WTC11 (cell line): ENCODE measurements around the gene ATP6V1G3.

Experiments
- TF ChIP-seq, protein P1 (sequence below): sonication (generic); formaldehyde crosslinking; IDR thresholded peaks from 2 replicates; pipeline ENCODE4 v1.8.0; 2023; ENCODE audit warnings: mild to moderate bottlenecking, missing genetic modification reagents
- TF ChIP-seq, protein P2 (sequence below): sonication (generic); formaldehyde crosslinking; IDR thresholded peaks from 2 replicates; pipeline ENCODE4 v1.8.0; 2023; ENCODE audit warnings: missing genetic modification reagents, mild to moderate bottlenecking, borderline replicate concordance
- TF ChIP-seq, protein P3 (sequence below): fragments of 200-600 bp; IDR thresholded peaks from 2 replicates; pipeline ENCODE4 v1.8.0; 2022; ENCODE audit warnings: antibody characterized with exemption
- TF ChIP-seq, protein P4 (sequence below): fragments of 250-450 bp; sonication (Bioruptor Pico); IDR thresholded peaks from 2 replicates; pipeline ENCODE4 v1.9.0; 2021; ENCODE audit warnings: mild to moderate bottlenecking

- TF ChIP-seq, protein P1, sequence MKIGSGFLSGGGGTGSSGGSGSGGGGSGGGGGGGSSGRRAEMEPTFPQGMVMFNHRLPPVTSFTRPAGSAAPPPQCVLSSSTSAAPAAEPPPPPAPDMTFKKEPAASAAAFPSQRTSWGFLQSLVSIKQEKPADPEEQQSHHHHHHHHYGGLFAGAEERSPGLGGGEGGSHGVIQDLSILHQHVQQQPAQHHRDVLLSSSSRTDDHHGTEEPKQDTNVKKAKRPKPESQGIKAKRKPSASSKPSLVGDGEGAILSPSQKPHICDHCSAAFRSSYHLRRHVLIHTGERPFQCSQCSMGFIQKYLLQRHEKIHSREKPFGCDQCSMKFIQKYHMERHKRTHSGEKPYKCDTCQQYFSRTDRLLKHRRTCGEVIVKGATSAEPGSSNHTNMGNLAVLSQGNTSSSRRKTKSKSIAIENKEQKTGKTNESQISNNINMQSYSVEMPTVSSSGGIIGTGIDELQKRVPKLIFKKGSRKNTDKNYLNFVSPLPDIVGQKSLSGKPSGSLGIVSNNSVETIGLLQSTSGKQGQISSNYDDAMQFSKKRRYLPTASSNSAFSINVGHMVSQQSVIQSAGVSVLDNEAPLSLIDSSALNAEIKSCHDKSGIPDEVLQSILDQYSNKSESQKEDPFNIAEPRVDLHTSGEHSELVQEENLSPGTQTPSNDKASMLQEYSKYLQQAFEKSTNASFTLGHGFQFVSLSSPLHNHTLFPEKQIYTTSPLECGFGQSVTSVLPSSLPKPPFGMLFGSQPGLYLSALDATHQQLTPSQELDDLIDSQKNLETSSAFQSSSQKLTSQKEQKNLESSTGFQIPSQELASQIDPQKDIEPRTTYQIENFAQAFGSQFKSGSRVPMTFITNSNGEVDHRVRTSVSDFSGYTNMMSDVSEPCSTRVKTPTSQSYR (CRISPR knock-in tag), result no peak
- TF ChIP-seq, protein P2, sequence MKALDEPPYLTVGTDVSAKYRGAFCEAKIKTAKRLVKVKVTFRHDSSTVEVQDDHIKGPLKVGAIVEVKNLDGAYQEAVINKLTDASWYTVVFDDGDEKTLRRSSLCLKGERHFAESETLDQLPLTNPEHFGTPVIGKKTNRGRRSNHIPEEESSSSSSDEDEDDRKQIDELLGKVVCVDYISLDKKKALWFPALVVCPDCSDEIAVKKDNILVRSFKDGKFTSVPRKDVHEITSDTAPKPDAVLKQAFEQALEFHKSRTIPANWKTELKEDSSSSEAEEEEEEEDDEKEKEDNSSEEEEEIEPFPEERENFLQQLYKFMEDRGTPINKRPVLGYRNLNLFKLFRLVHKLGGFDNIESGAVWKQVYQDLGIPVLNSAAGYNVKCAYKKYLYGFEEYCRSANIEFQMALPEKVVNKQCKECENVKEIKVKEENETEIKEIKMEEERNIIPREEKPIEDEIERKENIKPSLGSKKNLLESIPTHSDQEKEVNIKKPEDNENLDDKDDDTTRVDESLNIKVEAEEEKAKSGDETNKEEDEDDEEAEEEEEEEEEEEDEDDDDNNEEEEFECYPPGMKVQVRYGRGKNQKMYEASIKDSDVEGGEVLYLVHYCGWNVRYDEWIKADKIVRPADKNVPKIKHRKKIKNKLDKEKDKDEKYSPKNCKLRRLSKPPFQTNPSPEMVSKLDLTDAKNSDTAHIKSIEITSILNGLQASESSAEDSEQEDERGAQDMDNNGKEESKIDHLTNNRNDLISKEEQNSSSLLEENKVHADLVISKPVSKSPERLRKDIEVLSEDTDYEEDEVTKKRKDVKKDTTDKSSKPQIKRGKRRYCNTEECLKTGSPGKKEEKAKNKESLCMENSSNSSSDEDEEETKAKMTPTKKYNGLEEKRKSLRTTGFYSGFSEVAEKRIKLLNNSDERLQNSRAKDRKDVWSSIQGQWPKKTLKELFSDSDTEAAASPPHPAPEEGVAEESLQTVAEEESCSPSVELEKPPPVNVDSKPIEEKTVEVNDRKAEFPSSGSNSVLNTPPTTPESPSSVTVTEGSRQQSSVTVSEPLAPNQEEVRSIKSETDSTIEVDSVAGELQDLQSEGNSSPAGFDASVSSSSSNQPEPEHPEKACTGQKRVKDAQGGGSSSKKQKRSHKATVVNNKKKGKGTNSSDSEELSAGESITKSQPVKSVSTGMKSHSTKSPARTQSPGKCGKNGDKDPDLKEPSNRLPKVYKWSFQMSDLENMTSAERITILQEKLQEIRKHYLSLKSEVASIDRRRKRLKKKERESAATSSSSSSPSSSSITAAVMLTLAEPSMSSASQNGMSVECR (CRISPR knock-in tag), result no peak
- TF ChIP-seq, protein P3, sequence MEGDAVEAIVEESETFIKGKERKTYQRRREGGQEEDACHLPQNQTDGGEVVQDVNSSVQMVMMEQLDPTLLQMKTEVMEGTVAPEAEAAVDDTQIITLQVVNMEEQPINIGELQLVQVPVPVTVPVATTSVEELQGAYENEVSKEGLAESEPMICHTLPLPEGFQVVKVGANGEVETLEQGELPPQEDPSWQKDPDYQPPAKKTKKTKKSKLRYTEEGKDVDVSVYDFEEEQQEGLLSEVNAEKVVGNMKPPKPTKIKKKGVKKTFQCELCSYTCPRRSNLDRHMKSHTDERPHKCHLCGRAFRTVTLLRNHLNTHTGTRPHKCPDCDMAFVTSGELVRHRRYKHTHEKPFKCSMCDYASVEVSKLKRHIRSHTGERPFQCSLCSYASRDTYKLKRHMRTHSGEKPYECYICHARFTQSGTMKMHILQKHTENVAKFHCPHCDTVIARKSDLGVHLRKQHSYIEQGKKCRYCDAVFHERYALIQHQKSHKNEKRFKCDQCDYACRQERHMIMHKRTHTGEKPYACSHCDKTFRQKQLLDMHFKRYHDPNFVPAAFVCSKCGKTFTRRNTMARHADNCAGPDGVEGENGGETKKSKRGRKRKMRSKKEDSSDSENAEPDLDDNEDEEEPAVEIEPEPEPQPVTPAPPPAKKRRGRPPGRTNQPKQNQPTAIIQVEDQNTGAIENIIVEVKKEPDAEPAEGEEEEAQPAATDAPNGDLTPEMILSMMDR, result no peak
- TF ChIP-seq, protein P4, sequence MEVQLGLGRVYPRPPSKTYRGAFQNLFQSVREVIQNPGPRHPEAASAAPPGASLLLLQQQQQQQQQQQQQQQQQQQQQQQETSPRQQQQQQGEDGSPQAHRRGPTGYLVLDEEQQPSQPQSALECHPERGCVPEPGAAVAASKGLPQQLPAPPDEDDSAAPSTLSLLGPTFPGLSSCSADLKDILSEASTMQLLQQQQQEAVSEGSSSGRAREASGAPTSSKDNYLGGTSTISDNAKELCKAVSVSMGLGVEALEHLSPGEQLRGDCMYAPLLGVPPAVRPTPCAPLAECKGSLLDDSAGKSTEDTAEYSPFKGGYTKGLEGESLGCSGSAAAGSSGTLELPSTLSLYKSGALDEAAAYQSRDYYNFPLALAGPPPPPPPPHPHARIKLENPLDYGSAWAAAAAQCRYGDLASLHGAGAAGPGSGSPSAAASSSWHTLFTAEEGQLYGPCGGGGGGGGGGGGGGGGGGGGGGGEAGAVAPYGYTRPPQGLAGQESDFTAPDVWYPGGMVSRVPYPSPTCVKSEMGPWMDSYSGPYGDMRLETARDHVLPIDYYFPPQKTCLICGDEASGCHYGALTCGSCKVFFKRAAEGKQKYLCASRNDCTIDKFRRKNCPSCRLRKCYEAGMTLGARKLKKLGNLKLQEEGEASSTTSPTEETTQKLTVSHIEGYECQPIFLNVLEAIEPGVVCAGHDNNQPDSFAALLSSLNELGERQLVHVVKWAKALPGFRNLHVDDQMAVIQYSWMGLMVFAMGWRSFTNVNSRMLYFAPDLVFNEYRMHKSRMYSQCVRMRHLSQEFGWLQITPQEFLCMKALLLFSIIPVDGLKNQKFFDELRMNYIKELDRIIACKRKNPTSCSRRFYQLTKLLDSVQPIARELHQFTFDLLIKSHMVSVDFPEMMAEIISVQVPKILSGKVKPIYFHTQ, result no peak
These were observed 23.7 kb upstream of the ATP6V1G3 start for GRCh38 chr1:198564157-198564556.
